Activated CD8-positive, alpha-beta memory T cell treated with anti-CD3 and anti-CD28 coated beads for 36 hours (primary cell): ENCODE measurements around the gene TEKT3. TPM values are rescaled to one million over a fixed set of nuclear protein-coding genes. Genes with fewer than 3 reads are reported as not detected.

Experiments
- CTCF ChIA-PET: fragments of 350-600 bp; sonication (Branson Sonifier 250); formaldehyde crosslinking; loops from one replicate; lab custom pipeline; 2021; ENCODE audit warnings: antibody characterized with exemption; lab: Charles Lee
- POLR2A ChIA-PET: fragments of 350-600 bp; sonication (Branson Sonifier 250); formaldehyde crosslinking; loops from one replicate; lab custom pipeline; 2021; ENCODE audit warnings: antibody characterized with exemption; lab: Charles Lee
- total RNA-seq, 2 experiments: library from RNA; stranded (reverse); gene quantifications; one replicate each; pipeline ENCODE4 v1.2.3, GENCODE V29; 2021

The TEKT3 gene
- total RNA-seq, 2 experiments from 2014 or later = not detected

DNA sequence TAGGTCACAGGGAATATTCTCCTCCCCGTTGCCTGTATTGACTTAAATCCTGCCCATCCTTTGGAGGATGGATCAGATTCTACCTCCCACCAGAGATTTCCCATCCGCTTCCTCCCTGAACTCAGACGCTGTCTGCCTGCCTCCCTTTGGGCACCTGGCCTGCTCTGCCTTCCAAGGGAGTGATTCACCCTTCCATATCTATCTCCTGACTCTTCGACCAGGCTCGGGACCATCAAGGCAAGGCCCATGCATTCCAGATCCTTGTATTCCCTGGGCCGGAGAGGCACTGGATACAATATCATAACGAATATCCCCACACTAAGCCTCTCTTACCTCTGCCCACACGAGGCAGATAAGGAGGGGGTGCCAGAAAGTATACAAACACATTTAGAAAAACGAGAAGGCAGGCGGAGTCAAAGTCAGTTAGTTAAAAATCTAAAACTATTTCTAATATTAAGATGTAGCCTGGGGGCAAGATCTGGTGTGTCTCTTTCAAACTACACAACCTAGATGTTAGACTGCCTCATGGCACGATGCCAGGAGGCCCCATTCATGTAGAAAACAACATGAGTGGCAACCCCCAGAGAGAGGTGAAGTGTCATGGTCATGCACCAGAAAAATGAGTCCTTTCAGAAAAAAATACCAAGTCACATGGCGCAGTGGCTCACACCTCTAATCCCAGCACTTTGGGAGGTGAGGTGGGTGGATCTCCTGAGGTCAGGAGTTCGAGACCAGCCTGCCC, 85.5 kb downstream of the TEKT3 start:
- POLR2A ChIA-PET = no interaction called here
- CTCF ChIA-PET = no interaction called here

Other genes starting within 250 kb of the TEKT3 start
- gene PMP22, start 76.3 kb downstream of the TEKT3 start, total RNA-seq = under 1 TPM; 0.38 to 0.78 TPM
- gene CDRT4, start 126.0 kb upstream of the TEKT3 start, total RNA-seq = 1 to 10 TPM; 2.1 to 2.8 TPM
- 1 to 10 TPM; 5.4 to 9.5 TPM for gene TVP23C, start 221.9 kb upstream of the TEKT3 start, total RNA-seq